ENCODE measurements around the gene OR10W1. TPM values are rescaled to one million over a fixed set of nuclear protein-coding genes. Genes with fewer than 3 reads are reported as not detected.

Gene OR10W1
- total and polyA plus RNA-seq, 2 donors = not detected

Other genes starting within 250 kb of the OR10W1 start
- not detected for gene OR9Q1, start 244.4 kb downstream of the OR10W1 start, total RNA-seq
- gene OR9Q1, start 244.4 kb downstream of the OR10W1 start, polyA plus RNA-seq = not detected
- not detected for gene OR6Q1, start 237.3 kb downstream of the OR10W1 start, total RNA-seq
- gene OR6Q1, start 237.3 kb downstream of the OR10W1 start, polyA plus RNA-seq = not detected
- not detected for gene OR9I1, start 142.7 kb downstream of the OR10W1 start, total RNA-seq
- not detected for gene OR9I1, start 142.7 kb downstream of the OR10W1 start, polyA plus RNA-seq
- not detected for gene OR9Q2, start 79.2 kb downstream of the OR10W1 start, total RNA-seq
- not detected for gene OR9Q2, start 79.2 kb downstream of the OR10W1 start, polyA plus RNA-seq
- gene OR1S2, start 64.1 kb downstream of the OR10W1 start, total RNA-seq = not detected
- gene OR1S2, start 64.1 kb downstream of the OR10W1 start, polyA plus RNA-seq = not detected
- not detected for gene OR1S1, start 55.5 kb downstream of the OR10W1 start, total RNA-seq
- gene OR1S1, start 55.5 kb downstream of the OR10W1 start, polyA plus RNA-seq = not detected
- not detected for gene OR10Q1, start 39.3 kb downstream of the OR10W1 start, total RNA-seq
- not detected for gene OR10Q1, start 39.3 kb downstream of the OR10W1 start, polyA plus RNA-seq
- not detected for gene OR5B17, start 90.8 kb upstream of the OR10W1 start, total RNA-seq
- gene OR5B17, start 90.8 kb upstream of the OR10W1 start, polyA plus RNA-seq = not detected
- gene OR5B3, start 138.6 kb upstream of the OR10W1 start, total RNA-seq = not detected
- not detected for gene OR5B3, start 138.6 kb upstream of the OR10W1 start, polyA plus RNA-seq
- not detected for gene OR5B2, start 159.9 kb upstream of the OR10W1 start, total RNA-seq
- gene OR5B2, start 159.9 kb upstream of the OR10W1 start, polyA plus RNA-seq = not detected
- gene OR5B12, start 174.0 kb upstream of the OR10W1 start, total RNA-seq = 0.69 TPM
- gene OR5B12, start 174.0 kb upstream of the OR10W1 start, polyA plus RNA-seq = not detected
- gene OR5B21, start 239.8 kb upstream of the OR10W1 start, total RNA-seq = not detected
- not detected for gene OR5B21, start 239.8 kb upstream of the OR10W1 start, polyA plus RNA-seq